Esophagus muscularis mucosa (tissue), 4 donors: ENCODE results near the gene AKAP6. TPM values are rescaled to one million over a fixed set of nuclear protein-coding genes. Genes with fewer than 3 reads are reported as not detected.
A peak's percentile ranks its signal among the peaks of the same experiment; 100 is the strongest.

Source experiments
- DNase-seq: peaks from one replicate; pipeline ENCODE4 v3.0.0-alpha.2; 2017; ENCODE audit errors: extremely low spot score
- H3K27ac ChIP-seq, 4 donors: fragments of 200-600 bp; sonication (generic); replicated peaks in 1 of 4; 1 replicate in 3 of 4; 2 replicates in 1 of 4; pipeline ENCODE4 v1.5.1; 2016 to 2019; ENCODE audit warnings: mild to moderate bottlenecking in 1 of 4
- H3K27me3 ChIP-seq, 4 donors: fragments of 200-600 bp; sonication (generic); one replicate each; pipeline versions ENCODE4 v1.5.1 to v1.6.0; 2016 to 2019
- H3K36me3 ChIP-seq, 4 donors: fragments of 200-600 bp; sonication (generic); one replicate each; pipeline ENCODE4 v1.5.1; 2016 to 2019
- H3K4me1 ChIP-seq, 4 donors: fragments of 200-600 bp; sonication (generic); one replicate each; pipeline ENCODE4 v1.5.1; 2016 to 2019
- H3K4me3 ChIP-seq, 4 donors: fragments of 200-600 bp; sonication (generic); 1 replicate in 2 of 4; 2 replicates in 2 of 4; pipeline ENCODE4 v1.5.1; 2016 to 2019; ENCODE audit warnings: mild to moderate bottlenecking in 4 of 4, moderate library complexity in 1 of 4
- H3K9me3 ChIP-seq, 4 donors: fragments of 200-600 bp; sonication (generic); 1 replicate in 3 of 4; 2 replicates in 1 of 4; pipeline ENCODE4 v1.5.1; 2016 to 2019
- EP300 ChIP-seq: sonication (generic); formaldehyde crosslinking; IDR thresholded peaks from one replicate; pipeline ENCODE4 v1.6.1; 2017; ENCODE audit warnings: antibody characterized with exemption
- POLR2A ChIP-seq: fragments of 450-650 bp; IDR thresholded peaks from one replicate; pipeline ENCODE4 v1.6.1; 2017; ENCODE audit warnings: antibody characterized with exemption, moderate library complexity, mild to moderate bottlenecking, low read depth
- POLR2AphosphoS5 ChIP-seq, 2 donors: sonication (generic); formaldehyde crosslinking; IDR thresholded peaks; one replicate each; pipeline ENCODE4 v1.6.1; 2017; ENCODE audit warnings: antibody characterized with exemption in 2 of 2
- WGBS: methylation state at CpG from one replicate; pipeline ENCODE4 v1.1.5; 2018; 5-methylcytosine and 5-hydroxymethylcytosine counted together
- intact Hi-C: fragments of 100-400 bp; cut with DNase I; formaldehyde crosslinking; loops from one replicate; pipeline ENCODE4 v1.15.1; 2023
- total RNA-seq, 4 donors: library from RNA; depleted of rRNA; stranded (reverse); fragments of >200 nt; gene quantifications; one replicate each; pipeline versions ENCODE4 v1.1.0 to v1.2.1, GENCODE V29; 2016
- TF ChIP-seq, protein P1 (sequence below), 3 experiments: fragments of 200-600 bp in 2 of 3; fragments of 450-650 bp in 1 of 3; sonication (generic) in 2 of 3; IDR thresholded peaks; one replicate each; pipeline ENCODE4 v1.5.1; 2017 to 2019; ENCODE audit warnings: antibody characterized with exemption in 3 of 3, mild to moderate bottlenecking in 2 of 3, moderate library complexity in 1 of 3

Gene AKAP6
- total RNA-seq, 4 donors from 2014 or later = 21.3 to 38.6 (median 31.5) TPM

DNA sequence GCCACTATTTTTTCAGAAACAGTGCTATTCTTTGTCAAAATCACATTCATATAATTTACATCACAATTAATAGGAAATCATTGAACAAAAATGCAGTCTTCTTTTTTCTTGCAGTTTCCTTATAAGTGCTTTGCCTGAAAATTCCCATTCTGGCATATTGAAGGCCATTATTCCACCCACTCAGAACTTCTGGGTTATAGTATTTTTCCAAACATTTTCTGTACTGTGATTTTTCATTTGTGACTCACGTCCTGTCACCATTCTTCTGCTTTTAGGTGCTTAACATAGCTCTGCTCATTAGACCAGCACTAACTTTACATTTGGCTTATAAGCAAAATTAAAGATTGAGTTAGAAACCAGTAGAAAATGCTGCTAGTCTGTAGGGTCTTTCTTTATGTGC is 368.6 kb downstream of the AKAP6 start:
- Histone ChIP-seq H3K36me3 (peaks cover 0 to 6% (median 0%) of the 10 kb centered on the region in 4 donors), H3K27ac (peak overlapping the region in 1 of 4 donors; percentile 21), H3K4me3 (no peak overlapping the region), H3K9me3 (no peaks in the 10 kb centered on the region), H3K4me1 (peaks cover 10 to 29% (median 19%) of the 10 kb centered on the region in 4 donors), H3K27me3 (no peaks in the 10 kb centered on the region)
- intact Hi-C loops = no loop called here
- no peak for DNase-seq
- TF ChIP-seq, protein P1, sequence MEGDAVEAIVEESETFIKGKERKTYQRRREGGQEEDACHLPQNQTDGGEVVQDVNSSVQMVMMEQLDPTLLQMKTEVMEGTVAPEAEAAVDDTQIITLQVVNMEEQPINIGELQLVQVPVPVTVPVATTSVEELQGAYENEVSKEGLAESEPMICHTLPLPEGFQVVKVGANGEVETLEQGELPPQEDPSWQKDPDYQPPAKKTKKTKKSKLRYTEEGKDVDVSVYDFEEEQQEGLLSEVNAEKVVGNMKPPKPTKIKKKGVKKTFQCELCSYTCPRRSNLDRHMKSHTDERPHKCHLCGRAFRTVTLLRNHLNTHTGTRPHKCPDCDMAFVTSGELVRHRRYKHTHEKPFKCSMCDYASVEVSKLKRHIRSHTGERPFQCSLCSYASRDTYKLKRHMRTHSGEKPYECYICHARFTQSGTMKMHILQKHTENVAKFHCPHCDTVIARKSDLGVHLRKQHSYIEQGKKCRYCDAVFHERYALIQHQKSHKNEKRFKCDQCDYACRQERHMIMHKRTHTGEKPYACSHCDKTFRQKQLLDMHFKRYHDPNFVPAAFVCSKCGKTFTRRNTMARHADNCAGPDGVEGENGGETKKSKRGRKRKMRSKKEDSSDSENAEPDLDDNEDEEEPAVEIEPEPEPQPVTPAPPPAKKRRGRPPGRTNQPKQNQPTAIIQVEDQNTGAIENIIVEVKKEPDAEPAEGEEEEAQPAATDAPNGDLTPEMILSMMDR (IDR thresholded peaks at IDR 0.05) = no peak
- 70% methylated on average over 1 of the region's 1 CpG for WGBS

DNA sequence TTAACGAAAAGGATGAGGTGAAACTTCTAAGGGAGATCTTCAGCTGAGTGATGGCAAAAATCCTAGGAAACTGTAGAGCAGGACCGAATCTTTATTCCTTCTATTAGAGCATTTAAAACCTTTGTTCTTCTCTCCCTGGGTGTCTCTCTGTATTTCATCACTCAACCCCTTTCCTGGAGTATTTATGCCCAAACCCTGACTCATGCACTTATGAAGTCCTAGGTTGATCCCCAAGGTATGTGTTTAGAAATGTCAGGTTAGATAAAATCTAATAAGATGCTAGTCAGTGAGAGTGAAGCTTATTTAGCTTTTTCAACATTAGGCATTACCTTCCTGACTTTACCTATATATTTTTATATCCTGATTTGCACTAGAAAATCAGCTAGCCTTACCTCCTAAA is 369.7 kb downstream of the AKAP6 start:
- H3K4me1 ChIP-seq = peaks cover 21 to 41% (median 31%) of the 10 kb centered on the region in 4 donors
- TF ChIP-seq, protein P1 (IDR thresholded peaks at IDR 0.05) = no peak
- no peak for TF ChIP-seq POLR2AphosphoS5 (IDR thresholded peaks at IDR 0.05)
- no peak for TF ChIP-seq EP300
- no peak for TF ChIP-seq POLR2A
- H3K27me3 ChIP-seq = no peaks in the 10 kb centered on the region
- 87% methylated on average over 2 of the region's 2 CpGs for WGBS
- H3K4me3 ChIP-seq = no peak overlapping the region
- intact Hi-C loops = no loop called here
- no peaks in the 10 kb centered on the region for H3K9me3 ChIP-seq
- no peak overlapping the region for H3K27ac ChIP-seq
- peaks cover 0 to 6% (median 0%) of the 10 kb centered on the region in 4 donors for H3K36me3 ChIP-seq
- DNase-seq = no peak

DNA sequence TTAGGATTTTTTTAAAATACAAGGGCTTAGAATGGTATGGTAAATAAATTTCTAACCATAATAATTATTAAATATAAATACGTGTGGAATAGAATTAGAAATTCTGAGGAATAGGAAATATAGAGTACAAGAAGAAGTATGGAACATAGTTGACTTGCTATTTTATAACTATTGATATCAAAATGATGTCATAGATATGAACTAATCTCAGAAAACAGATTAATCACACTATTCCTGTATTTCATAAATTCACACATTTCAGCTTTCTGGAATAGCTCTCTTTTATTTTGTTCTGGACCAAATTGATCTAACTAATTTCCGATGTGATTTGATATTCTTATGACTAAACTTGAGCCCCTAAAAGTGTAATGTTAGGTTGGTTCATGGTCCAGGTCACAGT is 372.4 kb downstream of the AKAP6 start:
- no peak for DNase-seq
- WGBS = 95% methylated on average over 2 of the region's 2 CpGs
- intact Hi-C loops = loop anchor here (10.0 kb wide), 1 partner anchor 87 kb away; no protein-coding TSS in a partner anchor

DNA sequence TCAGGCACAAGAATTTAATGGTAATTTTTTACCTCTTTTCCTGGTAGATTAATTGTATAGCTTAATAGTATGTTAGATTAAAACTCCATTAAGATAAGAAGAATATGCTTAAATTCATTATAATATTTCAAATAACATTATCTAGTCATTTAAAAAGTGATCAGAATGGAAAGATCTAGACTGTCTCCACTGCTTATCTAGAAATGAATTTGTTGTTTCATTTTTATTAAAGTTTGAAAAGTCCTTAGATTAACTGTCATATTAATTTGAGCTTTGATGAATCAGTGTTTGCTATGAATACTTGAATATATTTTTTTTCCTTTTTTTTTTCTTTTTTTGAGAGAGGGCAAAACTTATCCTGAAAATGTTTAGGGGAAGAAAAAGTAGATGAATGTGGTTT is 373.0 kb downstream of the AKAP6 start:
- Histone ChIP-seq H3K9me3 (no peaks in the 10 kb centered on the region), H3K27ac (peak overlapping the region; percentile 76 to 85 (median 83)), H3K36me3 (no peaks in the 10 kb centered on the region), H3K4me1 (peaks cover 36 to 46% (median 38%) of the 10 kb centered on the region in 4 donors), H3K27me3 (no peaks in the 10 kb centered on the region), H3K4me3 (no peak overlapping the region)
- intact Hi-C loops = loop anchor here (10.0 kb wide), 1 partner anchor 87 kb away; no protein-coding TSS in a partner anchor
- no peak for DNase-seq
- TF ChIP-seq POLR2A = no peak
- TF ChIP-seq POLR2AphosphoS5 (IDR thresholded peaks at IDR 0.05) = no peak
- TF ChIP-seq, protein P1 (IDR thresholded peaks at IDR 0.05) = no peak
- no peak for TF ChIP-seq EP300

More for the DNA sequence above, 372.4 kb downstream of the AKAP6 start:
- H3K4me1 ChIP-seq = peaks cover 30 to 45% (median 37%) of the 10 kb centered on the region in 4 donors
- no peaks in the 10 kb centered on the region for H3K36me3 ChIP-seq
- H3K27ac ChIP-seq = peak overlapping the region; percentile 76 to 85 (median 83)
- no peaks in the 10 kb centered on the region for H3K9me3 ChIP-seq
- no peak for TF ChIP-seq POLR2AphosphoS5 (IDR thresholded peaks at IDR 0.05)
- TF ChIP-seq, protein P1 (IDR thresholded peaks at IDR 0.05) = no peak
- TF ChIP-seq EP300 = no peak
- no peak for TF ChIP-seq POLR2A
- no peaks in the 10 kb centered on the region for H3K27me3 ChIP-seq
- no peak overlapping the region for H3K4me3 ChIP-seq

DNA sequence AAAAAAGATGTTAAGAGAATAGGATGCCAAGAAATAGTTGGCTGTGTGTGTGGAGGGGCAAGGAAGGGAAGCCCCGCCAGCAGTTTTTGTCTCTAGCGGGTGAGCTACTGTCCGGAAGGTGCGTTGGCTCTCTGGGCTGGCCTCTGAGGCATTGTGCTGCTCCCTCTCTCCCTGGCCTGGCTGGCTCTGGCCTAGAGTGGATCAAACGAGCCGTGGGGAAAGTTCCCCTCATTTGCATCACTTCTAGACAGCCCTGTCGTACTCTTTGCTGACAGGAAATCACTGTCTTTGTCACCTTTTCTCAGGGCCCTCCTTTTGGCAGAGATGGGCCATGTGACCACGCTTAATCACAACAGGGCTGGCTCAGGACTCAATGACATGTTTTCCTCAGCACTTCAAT is 373.5 kb downstream of the AKAP6 start:
- Histone ChIP-seq H3K9me3 (no peaks in the 10 kb centered on the region), H3K4me1 (peaks cover 34 to 50% (median 42%) of the 10 kb centered on the region in 4 donors), H3K36me3 (no peaks in the 10 kb centered on the region), H3K4me3 (peak overlapping the region in 3 of 4 donors; percentile 5 to 39 (median 21)), H3K27ac (peak overlapping the region; percentile 76 to 85 (median 83)), H3K27me3 (no peaks in the 10 kb centered on the region)
- intact Hi-C loops = loop anchor here (10.0 kb wide), 1 partner anchor 88 kb away; no protein-coding TSS in a partner anchor
- TF ChIP-seq, protein P1 (IDR thresholded peaks at IDR 0.05) = no peak
- TF ChIP-seq EP300 = peak; percentile 55
- no peak for TF ChIP-seq POLR2A
- peak in 1 of 2 donors; percentile 52 for TF ChIP-seq POLR2AphosphoS5 (IDR thresholded peaks at IDR 0.05)
- WGBS = 31% methylated on average over 8 of the region's 8 CpGs
- DNase-seq = no peak
